Measurements from ENCODE around the gene SBNO2.
A peak's percentile ranks its signal among the peaks of the same experiment; 100 is the strongest.
"Not testable (repeated sequence)": the region's sequence is repeated elsewhere in the genome, so short reads cannot be mapped to it uniquely, and the experiment has no call there.

The SBNO2 gene

GRCh38 chr19:1131718-1132551, 42.1 kb downstream of the SBNO2 start:
- Histone ChIP-seq H3K4me1 (ENCODE audit: control insufficient read depth, insufficient read depth, low read length) (peaks cover 19% of the 10 kb centered on the region), H3K27ac (ENCODE audit: insufficient read depth, low read depth, low read length, poor library complexity, severe bottlenecking) (no peak overlapping the region), H3K36me3 (ENCODE audit: control insufficient read depth, insufficient read depth, low read length) (no peaks in the 10 kb centered on the region), H3K27me3 (ENCODE audit: control insufficient read depth, insufficient read depth, low read length, poor library complexity, severe bottlenecking) (no peaks in the 10 kb centered on the region), H3K9me3 (ENCODE audit: control insufficient read depth, low read length) (no peaks in the 10 kb centered on the region), H3K4me3 (ENCODE audit: insufficient read depth, low read depth, low read length) (peak overlapping the region; percentile 42)
- 9 to 14% methylated on average over 64 of the region's 64 CpGs for WGBS, 2 experiments

GRCh38 chr19:1130771-1131717, 43.0 kb downstream of the SBNO2 start:
- WGBS, 2 experiments: 87% methylated on average over 22 of the region's 22 CpGs
- no peaks in the 10 kb centered on the region for H3K27me3 ChIP-seq (ENCODE audit: control insufficient read depth, insufficient read depth, low read length, poor library complexity, severe bottlenecking)
- H3K36me3 ChIP-seq (ENCODE audit: control insufficient read depth, insufficient read depth, low read length): no peaks in the 10 kb centered on the region
- H3K9me3 ChIP-seq (ENCODE audit: control insufficient read depth, low read length): no peaks in the 10 kb centered on the region
- no peak overlapping the region for H3K27ac ChIP-seq (ENCODE audit: insufficient read depth, low read depth, low read length, poor library complexity, severe bottlenecking)
- peaks cover 19% of the 10 kb centered on the region for H3K4me1 ChIP-seq (ENCODE audit: control insufficient read depth, insufficient read depth, low read length)
- peak overlapping the region; percentile 42 for H3K4me3 ChIP-seq (ENCODE audit: insufficient read depth, low read depth, low read length)

- Histone ChIP-seq H3K9me3 (ENCODE audit: control insufficient read depth, low read length) (no peaks in the 10 kb centered on the region), H3K4me3 (ENCODE audit: insufficient read depth, low read depth, low read length) (no peak overlapping the region), H3K36me3 (ENCODE audit: control insufficient read depth, insufficient read depth, low read length) (no peaks in the 10 kb centered on the region), H3K27me3 (ENCODE audit: control insufficient read depth, insufficient read depth, low read length, poor library complexity, severe bottlenecking) (no peaks in the 10 kb centered on the region), H3K27ac (ENCODE audit: insufficient read depth, low read depth, low read length, poor library complexity, severe bottlenecking) (no peak overlapping the region), H3K4me1 (ENCODE audit: control insufficient read depth, insufficient read depth, low read length) (peaks cover 19% of the 10 kb centered on the region)
- WGBS, 2 experiments: 94 to 96% methylated on average over 18 of the region's 18 CpGs
These were observed 44.5 kb downstream of the SBNO2 start for GRCh38 chr19:1129535-1129934.

- not testable (repeated sequence) for H3K4me3 ChIP-seq (ENCODE audit: insufficient read depth, low read depth, low read length); H3K27ac ChIP-seq (ENCODE audit: insufficient read depth, low read depth, low read length, poor library complexity, severe bottlenecking); H3K27me3 ChIP-seq (ENCODE audit: control insufficient read depth, insufficient read depth, low read length, poor library complexity, severe bottlenecking); H3K9me3 ChIP-seq (ENCODE audit: control insufficient read depth, low read length); H3K36me3 ChIP-seq (ENCODE audit: control insufficient read depth, insufficient read depth, low read length)
- peaks cover 19% of the 10 kb centered on the region for H3K4me1 ChIP-seq (ENCODE audit: control insufficient read depth, insufficient read depth, low read length)
- 91 to 94% methylated on average over 7 of the region's 7 CpGs for WGBS, 2 experiments
These were observed 45.0 kb downstream of the SBNO2 start for GRCh38 chr19:1129084-1129483.

GRCh38 chr19:1128106-1128505, 46.0 kb downstream of the SBNO2 start:
- H3K27ac ChIP-seq (ENCODE audit: insufficient read depth, low read depth, low read length, poor library complexity, severe bottlenecking): no peak overlapping the region
- H3K27me3 ChIP-seq (ENCODE audit: control insufficient read depth, insufficient read depth, low read length, poor library complexity, severe bottlenecking): no peaks in the 10 kb centered on the region
- WGBS, 2 experiments: 94 to 96% methylated on average over 17 of the region's 17 CpGs
- H3K4me3 ChIP-seq (ENCODE audit: insufficient read depth, low read depth, low read length): no peak overlapping the region
- H3K36me3 ChIP-seq (ENCODE audit: control insufficient read depth, insufficient read depth, low read length): no peaks in the 10 kb centered on the region
- H3K4me1 ChIP-seq (ENCODE audit: control insufficient read depth, insufficient read depth, low read length): peaks cover 19% of the 10 kb centered on the region
- H3K9me3 ChIP-seq (ENCODE audit: control insufficient read depth, low read length): no peaks in the 10 kb centered on the region

GRCh38 chr19:1126984-1127760, 46.9 kb downstream of the SBNO2 start:
- Histone ChIP-seq H3K4me3 (ENCODE audit: insufficient read depth, low read depth, low read length) (no peak overlapping the region), H3K27ac (ENCODE audit: insufficient read depth, low read depth, low read length, poor library complexity, severe bottlenecking) (no peak overlapping the region), H3K36me3 (ENCODE audit: control insufficient read depth, insufficient read depth, low read length) (no peaks in the 10 kb centered on the region), H3K9me3 (ENCODE audit: control insufficient read depth, low read length) (no peaks in the 10 kb centered on the region), H3K27me3 (ENCODE audit: control insufficient read depth, insufficient read depth, low read length, poor library complexity, severe bottlenecking) (no peaks in the 10 kb centered on the region), H3K4me1 (ENCODE audit: control insufficient read depth, insufficient read depth, low read length) (peaks cover 12% of the 10 kb centered on the region)
- 95 to 97% methylated on average over 33 of the region's 33 CpGs for WGBS, 2 experiments

GRCh38 chr19:1125601-1126467, 48.2 kb downstream of the SBNO2 start:
- 92 to 94% methylated on average over 33 of the region's 33 CpGs for WGBS, 2 experiments
- Histone ChIP-seq H3K9me3 (ENCODE audit: control insufficient read depth, low read length) (no peaks in the 10 kb centered on the region), H3K4me3 (ENCODE audit: insufficient read depth, low read depth, low read length) (no peak overlapping the region), H3K36me3 (ENCODE audit: control insufficient read depth, insufficient read depth, low read length) (no peaks in the 10 kb centered on the region), H3K27me3 (ENCODE audit: control insufficient read depth, insufficient read depth, low read length, poor library complexity, severe bottlenecking) (no peaks in the 10 kb centered on the region), H3K27ac (ENCODE audit: insufficient read depth, low read depth, low read length, poor library complexity, severe bottlenecking) (no peak overlapping the region), H3K4me1 (ENCODE audit: control insufficient read depth, insufficient read depth, low read length) (peaks cover under 1% of the 10 kb centered on the region)

GRCh38 chr19:1123885-1124677, 50.0 kb downstream of the SBNO2 start:
- WGBS, 2 experiments: 92 to 93% methylated on average over 23 of the region's 23 CpGs
- H3K27me3 ChIP-seq (ENCODE audit: control insufficient read depth, insufficient read depth, low read length, poor library complexity, severe bottlenecking): no peaks in the 10 kb centered on the region
- H3K4me1 ChIP-seq (ENCODE audit: control insufficient read depth, insufficient read depth, low read length): no peaks in the 10 kb centered on the region
- no peak overlapping the region for H3K4me3 ChIP-seq (ENCODE audit: insufficient read depth, low read depth, low read length)
- H3K36me3 ChIP-seq (ENCODE audit: control insufficient read depth, insufficient read depth, low read length): no peaks in the 10 kb centered on the region
- H3K9me3 ChIP-seq (ENCODE audit: control insufficient read depth, low read length): no peaks in the 10 kb centered on the region
- H3K27ac ChIP-seq (ENCODE audit: insufficient read depth, low read depth, low read length, poor library complexity, severe bottlenecking): no peak overlapping the region

GRCh38 chr19:1123381-1123780, 50.7 kb downstream of the SBNO2 start:
- WGBS, 2 experiments: 90 to 92% methylated on average over 20 of the region's 20 CpGs
- Histone ChIP-seq H3K27ac (ENCODE audit: insufficient read depth, low read depth, low read length, poor library complexity, severe bottlenecking) (no peak overlapping the region), H3K4me3 (ENCODE audit: insufficient read depth, low read depth, low read length) (no peak overlapping the region), H3K27me3 (ENCODE audit: control insufficient read depth, insufficient read depth, low read length, poor library complexity, severe bottlenecking) (no peaks in the 10 kb centered on the region), H3K4me1 (ENCODE audit: control insufficient read depth, insufficient read depth, low read length) (no peaks in the 10 kb centered on the region), H3K36me3 (ENCODE audit: control insufficient read depth, insufficient read depth, low read length) (no peaks in the 10 kb centered on the region), H3K9me3 (ENCODE audit: control insufficient read depth, low read length) (no peaks in the 10 kb centered on the region)
